OCI-LY7 (cell line): ENCODE data around the gene FAM120A. TPM values are rescaled to one million over a fixed set of nuclear protein-coding genes. Genes with fewer than 3 reads are reported as not detected.

Experiments used
- BruUV-seq: library from RNA; stranded (reverse); fragments of 400-500 nt; replicated peaks from 2 replicates; lab custom pipeline; 2021; lab: Mats Ljungman, UMichigan
- CTCF ChIA-PET: fragments of 300-600 bp; sonication (Branson Sonifier 250); formaldehyde crosslinking; loops from one replicate; lab custom pipeline; 2022; ENCODE audit warnings: antibody characterized with exemption; ENCODE audit not compliant: unreplicated experiment; lab: Charles Lee
- POLR2A ChIA-PET: fragments of 300-600 bp; sonication (Branson Sonifier 250); formaldehyde crosslinking; loops from one replicate; lab custom pipeline; 2022; ENCODE audit warnings: antibody characterized with exemption; lab: Charles Lee
- DNase-seq: peaks from one replicate; pipeline ENCODE4 v3.0.0-alpha.2; 2015; ENCODE audit warnings: low spot score
- H2AFZ ChIP-seq: fragments of 200-600 bp; sonication (generic), shearing (Covaris generic); 2 replicates; pipeline ENCODE4 v1.6.1; 2014; ENCODE audit warnings: mild to moderate bottlenecking, antibody characterized with exemption, low read length, moderate library complexity
- H3K27ac ChIP-seq: fragments of 200-600 bp; sonication (generic); 2 replicates; pipeline ENCODE4 v1.5.1; 2014; ENCODE audit warnings: mixed run types, low read depth, mild to moderate bottlenecking, moderate library complexity, low read length, inconsistent platforms; ENCODE audit not compliant: poor library complexity, severe bottlenecking
- H3K36me3 ChIP-seq: fragments of 200-600 bp; sonication (generic); 2 replicates; pipeline ENCODE4 v1.6.1; 2014; ENCODE audit warnings: mild to moderate bottlenecking, antibody characterized with exemption, low read length, moderate library complexity, mixed read lengths; ENCODE audit not compliant: insufficient read depth
- H3K4me1 ChIP-seq: fragments of 200-600 bp; sonication (generic); 2 replicates; pipeline ENCODE4 v1.5.1; 2014; ENCODE audit warnings: mild to moderate bottlenecking, low read length; ENCODE audit not compliant: insufficient read depth, poor library complexity, severe bottlenecking
- H3K4me2 ChIP-seq: fragments of 200-600 bp; sonication (generic); 2 replicates; pipeline ENCODE4 v1.6.1; 2014; ENCODE audit warnings: mild to moderate bottlenecking, low read length
- H3K4me3 ChIP-seq: fragments of 200-600 bp; sonication (generic); 2 replicates; pipeline ENCODE4 v1.5.1; 2014; ENCODE audit warnings: mild to moderate bottlenecking, low read depth, low read length; ENCODE audit not compliant: poor library complexity, severe bottlenecking
- H3K79me2 ChIP-seq: fragments of 200-600 bp; sonication (generic); 2 replicates; pipeline ENCODE4 v1.6.1; 2016; ENCODE audit warnings: low read depth, mild to moderate bottlenecking, low read length, moderate library complexity, mixed read lengths; ENCODE audit not compliant: insufficient read depth
- H3K9me2 ChIP-seq: fragments of 200-600 bp; sonication (generic); 2 replicates; pipeline ENCODE4 v1.6.1; 2016; ENCODE audit warnings: mild to moderate bottlenecking, low read length, mixed read lengths; ENCODE audit not compliant: insufficient read depth
- H3K9me3 ChIP-seq: fragments of 200-600 bp; sonication (generic); 2 replicates; pipeline ENCODE4 v1.6.1; 2014; ENCODE audit warnings: mild to moderate bottlenecking, mixed run types, low read length, mixed read lengths
- H4K20me1 ChIP-seq: fragments of 200-600 bp; sonication (generic); 2 replicates; pipeline ENCODE4 v1.6.1; 2014; ENCODE audit warnings: mild to moderate bottlenecking, antibody characterized with exemption, low read length, moderate library complexity, mixed read lengths; ENCODE audit not compliant: insufficient read depth
- CTCF ChIP-seq: fragments of 200-600 bp; sonication (generic); conservative IDR thresholded peaks from 2 replicates; pipeline ENCODE4 v1.5.1; 2014; ENCODE audit warnings: mild to moderate bottlenecking, antibody characterized with exemption, low read length, moderate library complexity, mixed read lengths
- EZH2phosphoT487 ChIP-seq: fragments of 200-600 bp; sonication (generic); IDR thresholded peaks from 2 replicates; pipeline ENCODE4 v1.6.1; 2018; ENCODE audit warnings: low read depth, borderline replicate concordance, mild to moderate bottlenecking, mixed run types, antibody characterized with exemption, low read length, moderate library complexity, mixed read lengths
- intact Hi-C: fragments of 100-400 bp; cut with micrococcal nuclease; formaldehyde crosslinking; loops from one replicate; pipeline ENCODE4 v1.10.0; 2022; ENCODE audit not compliant: unreplicated experiment
- total RNA-seq, 2 experiments: library from RNA; depleted of rRNA in 1 of 2; stranded (reverse); fragments of >200 nt in 1 of 2; shearing (Covaris generic) in 1 of 2; gene quantifications; 2 replicates each; pipeline ENCODE4 v1.2.3, GENCODE V29; 2014 to 2022

The FAM120A gene
- total RNA-seq, 2 experiments from 2014 or later = 81.9 to 104 TPM

DNA sequence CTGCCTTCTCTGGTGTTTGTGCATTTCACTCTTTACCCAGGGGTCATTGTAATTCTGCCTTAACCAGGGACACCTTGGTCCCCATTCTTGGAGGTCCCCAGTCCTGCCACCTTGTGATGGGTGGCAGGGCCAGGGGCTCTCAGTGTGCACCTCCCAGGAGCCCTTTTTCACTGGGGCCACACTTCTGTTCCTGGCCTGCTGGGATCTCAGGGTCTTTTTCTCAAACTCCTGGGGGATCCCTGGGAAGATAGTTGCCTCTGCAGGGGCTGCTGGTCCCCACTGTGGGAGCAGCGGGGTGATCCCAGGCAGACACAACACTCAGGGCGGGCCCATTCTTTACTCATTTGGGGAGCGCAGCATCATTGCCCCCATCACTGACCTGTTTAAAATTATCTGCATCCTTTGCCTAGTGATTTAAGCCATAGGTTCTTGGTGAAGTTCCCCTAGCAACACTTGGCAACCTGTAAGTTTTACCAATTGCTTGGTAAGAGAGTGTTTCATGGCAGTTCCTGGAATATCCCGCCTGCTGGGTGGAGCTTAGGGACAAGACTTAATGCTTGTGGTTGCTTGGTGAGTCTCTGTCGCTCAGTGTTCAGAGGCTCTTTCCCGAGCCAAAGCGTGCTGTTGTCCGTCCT lies 140.6 kb downstream of the FAM120A start:
- Histone ChIP-seq H3K9me2 (no peaks in the 10 kb centered on the region), H3K79me2 (no peaks in the 10 kb centered on the region), H3K4me3 (no peak overlapping the region), H2AFZ (no peak overlapping the region), H4K20me1 (no peaks in the 10 kb centered on the region; the same call in 1 of the 2 replicates), H3K4me1 (no peaks in the 10 kb centered on the region), H3K27ac (no peak overlapping the region), H3K9me3 (no peaks in the 10 kb centered on the region), H3K36me3 (no peaks in the 10 kb centered on the region), H3K4me2 (no peak overlapping the region)
- BruUV-seq = no TSS peak
- ChIA-PET CTCF (no interaction called here), POLR2A (interaction anchor here (0.6 to 0.7 kb wide), 2 partner anchors 9 to 55 kb away, joined by 3 to 4 read pairs; no protein-coding TSS in a partner anchor)
- intact Hi-C loops = no loop called here
- DNase-seq = no peak
- TF ChIP-seq CTCF (no peak), EZH2phosphoT487 (no peak)

DNA sequence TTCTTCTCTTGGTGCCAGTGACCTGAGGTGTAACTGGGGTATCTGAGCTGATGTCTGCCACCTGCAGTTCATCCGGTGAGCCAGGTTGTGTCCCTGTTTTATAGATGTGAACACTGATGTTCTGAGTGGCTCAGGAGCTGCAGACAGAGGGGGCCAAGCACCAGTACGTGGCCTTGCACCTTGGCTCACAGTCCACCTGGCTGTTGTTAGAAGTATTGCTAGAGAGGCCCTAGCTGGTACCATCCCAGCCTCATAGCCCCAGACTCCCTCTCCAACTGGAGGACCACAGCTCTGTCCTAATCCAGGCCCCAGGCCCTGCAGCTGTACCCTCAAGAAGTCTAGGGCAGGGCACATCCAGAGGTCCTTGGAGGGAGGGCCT lies 141.1 kb downstream of the FAM120A start:
- H3K27ac ChIP-seq = no peak overlapping the region
- no peak overlapping the region for H3K4me2 ChIP-seq
- intact Hi-C loops = no loop called here
- H2AFZ ChIP-seq = no peak overlapping the region
- no peaks in the 10 kb centered on the region for H3K9me3 ChIP-seq
- TF ChIP-seq EZH2phosphoT487 (no peak), CTCF (peak; percentile 40)
- no peaks in the 10 kb centered on the region for H3K79me2 ChIP-seq
- DNase-seq = peak; percentile 35
- BruUV-seq = no TSS peak
- H3K36me3 ChIP-seq = no peaks in the 10 kb centered on the region
- POLR2A ChIA-PET = interaction anchor here (0.6 kb wide), 1 partner anchor 56 kb away, joined by 4 read pairs; no protein-coding TSS in a partner anchor
- no peaks in the 10 kb centered on the region for H3K4me1 ChIP-seq
- no peaks in the 10 kb centered on the region; the same call in 1 of the 2 replicates for H4K20me1 ChIP-seq
- H3K4me3 ChIP-seq = no peak overlapping the region
- no peaks in the 10 kb centered on the region for H3K9me2 ChIP-seq
- CTCF ChIA-PET = no interaction called here

GRCh38 chr9:93593144-93593658 lies 141.7 kb downstream of the FAM120A start:
- Histone ChIP-seq H3K4me3 (no peak overlapping the region), H3K9me3 (no peaks in the 10 kb centered on the region), H2AFZ (no peak overlapping the region), H3K4me2 (no peak overlapping the region), H3K4me1 (no peaks in the 10 kb centered on the region), H4K20me1 (no peaks in the 10 kb centered on the region; the same call in 1 of the 2 replicates), H3K27ac (no peak overlapping the region), H3K36me3 (no peaks in the 10 kb centered on the region), H3K9me2 (no peaks in the 10 kb centered on the region), H3K79me2 (no peaks in the 10 kb centered on the region)
- intact Hi-C loops = no loop called here
- ChIA-PET POLR2A (interaction anchor here (0.6 kb wide), 1 partner anchor 56 kb away, joined by 4 read pairs; no protein-coding TSS in a partner anchor), CTCF (no interaction called here)
- TF ChIP-seq CTCF (no peak), EZH2phosphoT487 (no peak)
- DNase-seq = no peak
- BruUV-seq = no TSS peak
